GM18861 (cell line): ENCODE results near the gene TAF9.
"Not testable (repeated sequence)": the region's sequence is repeated elsewhere in the genome, so short reads cannot be mapped to it uniquely, and the experiment has no call there.

Experiments
- ATAC-seq: cut with Tn5 transposase; IDR thresholded peaks from one replicate; pipeline ENCODE4 v1.9.1; 2021; ENCODE audit not compliant: unreplicated experiment

The TAF9 gene, protein sequence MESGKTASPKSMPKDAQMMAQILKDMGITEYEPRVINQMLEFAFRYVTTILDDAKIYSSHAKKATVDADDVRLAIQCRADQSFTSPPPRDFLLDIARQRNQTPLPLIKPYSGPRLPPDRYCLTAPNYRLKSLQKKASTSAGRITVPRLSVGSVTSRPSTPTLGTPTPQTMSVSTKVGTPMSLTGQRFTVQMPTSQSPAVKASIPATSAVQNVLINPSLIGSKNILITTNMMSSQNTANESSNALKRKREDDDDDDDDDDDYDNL

DNA sequence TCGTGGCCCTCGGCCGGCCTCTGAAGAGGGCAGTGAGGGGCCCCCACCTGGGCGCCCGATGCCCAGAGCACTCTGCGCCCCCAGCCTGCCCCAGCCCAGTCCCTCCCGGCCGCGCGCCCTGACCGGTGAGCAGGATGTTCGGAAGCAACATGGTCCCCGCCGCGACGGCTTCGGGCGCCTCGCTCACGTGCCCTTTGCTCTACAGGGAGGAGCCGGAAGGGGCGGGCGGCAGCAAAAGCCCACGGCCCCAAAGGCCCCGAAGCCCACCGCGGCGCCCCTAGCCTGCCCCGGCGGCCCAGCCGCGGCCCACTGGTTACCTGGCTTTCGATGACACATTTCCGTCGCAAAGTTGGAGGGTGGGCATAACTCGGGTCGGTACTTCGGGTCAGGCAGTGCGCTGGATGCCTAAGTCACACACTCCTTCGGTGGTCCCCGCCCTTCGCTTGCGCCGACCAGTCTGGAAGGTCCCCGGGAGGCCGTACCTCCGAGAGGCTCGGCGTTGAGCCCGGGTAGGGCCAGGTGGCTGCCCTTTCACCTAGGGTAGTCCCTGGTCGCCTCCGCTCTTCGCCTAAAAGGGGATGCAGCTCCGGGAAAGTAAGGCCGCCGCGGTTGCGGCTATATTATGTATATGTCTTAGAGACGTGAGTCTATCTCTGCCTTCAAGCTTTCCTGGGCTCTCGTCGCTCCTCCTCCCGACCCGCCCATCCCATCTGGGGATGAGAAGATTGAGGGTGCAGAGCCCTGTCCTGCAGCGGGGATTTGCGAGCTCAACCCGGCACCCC is at the start of gene TAF9, which contains the start of the genes AK6 and RAD17:
Gene TAF9 (minus strand): TSS at position 181 of the 782 bp plus-strand sequence. CDS start 3,783 bp downstream, outside the sequence.
Gene AK6 (minus strand): TSS at position 181 of the 782 bp plus-strand sequence. CDS start 30 bp downstream, at position 151.
Gene RAD17 (plus strand): TSS at position 479 of the 782 bp plus-strand sequence. CDS start 2,391 bp downstream, outside the sequence.
- peak; percentile 85 for ATAC-seq

DNA sequence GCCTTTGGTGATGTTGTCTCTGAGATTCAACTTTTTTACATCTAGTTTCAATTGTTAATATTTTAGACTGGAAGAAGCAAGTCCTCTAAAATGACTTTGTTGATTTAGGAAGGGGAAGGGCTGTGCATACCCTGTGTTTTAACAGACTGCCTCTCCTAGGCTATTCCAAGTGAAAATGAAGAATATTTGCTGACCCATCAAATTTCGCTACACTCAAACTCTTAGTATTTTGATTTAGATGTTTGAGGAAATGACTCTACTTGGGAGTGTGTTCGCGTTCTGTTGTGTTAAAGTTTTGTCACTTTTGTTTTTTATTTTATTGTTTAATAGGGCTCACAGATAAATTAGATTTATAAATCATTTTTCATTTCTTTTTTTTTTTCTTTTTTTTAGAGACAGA is 49.2 kb upstream of the TAF9 start:
- ATAC-seq = no peak

DNA sequence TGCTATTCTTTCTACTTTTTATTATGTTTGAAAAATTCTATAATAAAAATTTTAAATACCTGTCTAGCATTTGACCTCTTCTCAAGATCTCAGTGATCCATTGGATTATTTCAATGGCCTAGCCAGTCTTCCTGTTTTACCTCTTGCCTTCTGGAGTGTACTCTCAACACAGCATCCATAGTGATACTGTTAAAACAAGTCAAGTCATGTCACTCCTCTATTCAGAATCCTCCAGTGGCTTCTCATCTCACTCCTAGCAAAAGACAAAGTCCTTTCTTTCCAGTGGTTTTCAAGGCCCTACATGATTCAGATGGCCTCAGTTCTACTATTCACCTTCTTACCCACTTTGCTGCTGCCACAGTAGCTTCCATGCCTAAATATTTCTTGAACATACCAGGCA is 47.4 kb upstream of the TAF9 start:
- ATAC-seq = no peak

- ATAC-seq = no peak
Observed at GRCh38 chr5:69416180-69416579, 46.9 kb upstream of the TAF9 start.

- ATAC-seq = no peak
Observed at GRCh38 chr5:69415584-69415958, 46.3 kb upstream of the TAF9 start.

DNA sequence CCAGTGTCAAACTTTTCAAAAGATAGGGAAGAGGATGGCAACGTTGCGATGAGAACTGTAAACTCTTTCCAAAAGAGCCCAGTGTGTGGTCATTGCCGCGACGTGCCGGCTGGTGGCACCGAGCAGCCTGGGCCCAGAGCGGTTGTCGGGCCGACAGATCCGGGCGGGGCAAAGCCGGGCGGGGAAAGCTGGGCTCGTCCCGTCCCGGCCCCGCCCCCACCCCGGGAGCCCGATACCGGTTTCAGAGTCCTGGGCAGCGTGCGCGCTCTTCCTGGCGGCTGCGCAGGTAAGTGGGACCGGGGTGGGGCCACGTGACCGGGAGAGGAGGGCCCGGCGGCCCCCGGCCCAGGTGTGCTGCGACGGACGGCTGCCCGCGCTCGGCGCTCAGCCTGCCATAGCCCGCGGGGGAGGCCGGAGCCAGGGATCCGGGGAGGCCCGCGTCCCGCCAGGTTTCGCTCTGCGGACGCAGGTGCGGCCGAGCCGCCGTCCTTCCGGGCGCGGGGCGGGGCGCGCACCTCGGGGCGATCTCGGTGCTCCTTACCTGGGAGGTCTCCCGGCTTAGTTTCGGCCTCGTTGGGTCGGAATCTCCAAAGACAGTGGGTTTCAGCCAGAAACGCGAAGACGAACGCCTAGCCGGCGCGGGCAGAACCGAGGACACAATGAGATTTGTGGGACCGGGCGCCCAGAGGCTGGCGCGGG is 45.7 kb upstream of the TAF9 start, which contains the start of gene MARVELD2:
Gene MARVELD2 (plus strand): TSS at position 232 of the 699 bp plus-strand sequence. CDS start 4,270 bp downstream, outside the sequence.
- peak; percentile 61 for ATAC-seq

GRCh38 chr5:69404659-69405330 is 35.5 kb upstream of the TAF9 start:
- ATAC-seq = no peak

DNA sequence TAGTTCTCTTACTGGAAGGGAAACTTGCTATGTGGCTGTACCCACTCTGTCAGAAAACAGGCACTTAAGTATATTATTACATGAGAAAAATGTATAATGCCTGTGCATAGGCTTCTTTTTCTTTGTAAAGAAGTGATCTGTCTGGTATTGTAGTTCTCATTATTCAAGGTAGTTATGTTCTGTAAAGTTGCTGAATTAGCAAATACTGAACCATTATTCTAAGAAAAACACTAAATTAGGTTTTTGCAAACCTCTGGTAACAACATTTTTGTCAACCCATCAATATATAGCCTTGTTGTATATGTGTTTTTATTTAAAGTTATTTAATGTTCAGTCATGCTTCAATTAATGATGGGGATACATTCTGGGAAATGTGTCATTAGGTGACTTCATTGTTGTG is 9.1 kb upstream of the TAF9 start:
- no peak for ATAC-seq

GRCh38 chr5:69374911-69375446 is 5.7 kb upstream of the TAF9 start:
- ATAC-seq = peak; percentile 50

DNA sequence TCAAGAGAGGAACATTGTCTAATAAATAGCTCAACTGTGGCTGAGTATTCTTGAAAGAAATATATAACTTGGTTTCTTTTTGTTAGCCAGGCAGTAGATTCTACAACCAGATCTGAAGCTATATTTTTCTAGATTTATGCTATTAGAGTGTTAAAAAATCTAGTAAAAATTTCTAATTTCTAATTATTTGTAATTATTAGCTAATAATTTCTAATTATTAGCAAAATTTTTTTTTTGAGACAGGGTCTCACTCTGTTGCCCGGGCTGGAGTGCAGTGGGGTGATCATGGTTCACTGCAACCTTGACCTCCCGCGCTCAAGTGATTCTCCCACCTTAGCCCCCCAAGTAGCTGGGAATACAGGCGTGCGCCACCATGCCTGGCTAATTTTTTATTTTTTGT is 3.1 kb upstream of the TAF9 start:
- ATAC-seq = no peak

GRCh38 chr5:69370335-69370734 is 1.0 kb upstream of the TAF9 start:
- ATAC-seq = not testable (repeated sequence)

DNA sequence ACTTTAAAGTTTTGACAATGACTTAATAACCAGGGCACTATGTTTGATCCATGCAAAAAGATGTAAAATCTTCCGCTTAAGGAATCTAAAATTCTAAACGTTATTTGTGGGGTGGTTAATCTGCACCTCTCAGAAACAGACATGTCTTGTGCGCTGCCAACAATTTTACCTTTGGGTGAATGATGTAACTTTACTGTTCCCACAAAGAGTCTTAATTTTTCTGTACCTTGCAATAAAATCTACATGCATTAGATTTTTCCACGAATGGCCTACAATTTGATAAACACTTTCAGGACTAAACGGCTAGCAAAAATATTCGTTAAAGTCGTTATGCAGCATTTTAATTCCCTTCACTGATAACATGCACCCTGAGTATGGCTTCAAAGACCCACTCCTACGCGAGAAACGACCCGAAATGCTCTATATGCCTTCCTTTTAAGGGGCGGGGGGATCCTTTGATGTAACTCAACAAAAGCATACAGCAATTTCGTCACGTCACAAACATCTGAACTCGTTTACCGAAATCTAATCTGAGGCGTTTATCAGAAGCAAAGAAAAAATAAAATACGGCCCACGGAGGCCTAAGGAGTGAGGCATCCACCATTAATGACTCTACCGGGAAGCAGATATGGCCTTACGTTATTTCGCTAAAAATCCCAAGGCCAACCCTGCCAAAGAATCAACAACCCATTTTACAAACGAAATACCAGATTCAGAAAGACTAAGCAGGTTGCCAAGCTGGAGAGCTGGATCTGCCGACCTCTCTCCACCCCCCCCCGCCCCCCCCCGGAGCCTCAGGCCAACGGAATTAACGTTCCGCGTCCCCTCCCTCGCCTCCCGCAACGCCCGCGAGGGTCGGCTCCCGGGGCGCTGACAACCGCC is 621 bp downstream of the TAF9 start:
- ATAC-seq = no peak

DNA sequence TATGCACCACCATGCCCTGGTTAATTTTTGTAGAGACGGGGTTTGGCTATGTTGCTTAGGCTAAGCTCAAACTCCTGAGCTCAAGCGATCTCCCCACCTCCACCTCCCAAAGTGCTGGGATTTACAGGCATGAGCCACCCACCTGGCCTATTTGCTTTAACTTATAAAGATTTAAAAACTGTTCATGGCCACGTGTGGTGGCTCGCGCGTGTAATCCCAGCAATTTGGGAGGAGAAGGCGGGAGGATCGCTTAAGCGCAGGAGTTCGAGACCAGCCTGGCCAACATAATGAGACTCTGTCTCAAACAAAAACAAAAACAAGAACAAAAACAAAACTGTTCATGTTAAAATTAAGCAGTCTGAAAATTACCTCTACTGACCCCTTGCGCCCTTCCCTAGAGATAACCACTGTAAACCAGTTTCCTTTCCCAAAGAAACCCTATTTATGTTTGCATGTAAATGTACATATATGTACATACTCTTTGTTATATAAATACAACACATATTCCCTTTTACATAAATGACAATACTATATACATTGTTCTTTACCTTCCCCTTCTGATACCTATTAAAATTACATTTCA is 1.5 kb downstream of the TAF9 start:
- ATAC-seq = no peak

- no peak for ATAC-seq
Observed at GRCh38 chr5:69364850-69365249, 4.5 kb downstream of the TAF9 start.

DNA sequence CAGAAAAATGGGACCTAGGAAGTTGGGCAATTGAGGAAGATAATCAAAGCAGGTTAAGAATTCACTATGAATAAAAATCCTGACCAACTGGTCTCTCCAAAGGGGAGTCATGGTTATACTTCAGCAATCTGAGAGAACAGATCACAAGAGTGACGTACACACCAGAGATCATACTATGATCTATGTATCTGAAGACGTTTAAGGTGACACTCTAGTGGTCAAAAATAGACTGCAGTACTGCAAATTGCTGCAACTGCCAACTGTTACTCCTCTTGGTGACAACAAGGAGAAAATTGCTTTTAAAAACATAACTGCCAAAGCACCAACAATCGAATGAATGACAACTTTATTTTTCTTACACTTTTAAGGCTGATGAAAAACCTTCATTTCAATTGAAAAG is 4.9 kb downstream of the TAF9 start:
- ATAC-seq = peak; percentile 44

GRCh38 chr5:69360442-69360841 is 8.9 kb downstream of the TAF9 start:
- ATAC-seq = no peak

DNA sequence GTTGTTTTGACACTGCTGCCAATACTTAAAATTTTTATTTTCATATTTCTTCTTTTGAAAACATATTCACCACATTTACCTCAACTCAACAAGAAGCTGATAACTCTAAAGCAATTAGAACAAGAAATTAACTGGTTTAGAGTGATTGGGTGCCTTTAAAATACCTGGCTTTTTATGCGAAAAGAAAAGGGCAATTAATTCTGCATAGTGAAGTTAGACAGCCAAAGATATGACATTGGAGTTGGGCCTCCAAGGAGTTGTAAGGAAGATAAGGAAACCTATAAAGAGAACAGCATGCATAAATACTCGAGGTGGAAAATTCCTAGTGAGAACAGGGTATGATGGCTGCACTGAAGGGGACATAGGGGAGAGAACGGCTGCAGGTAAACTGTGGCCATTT is 9.6 kb downstream of the TAF9 start:
- no peak for ATAC-seq

DNA sequence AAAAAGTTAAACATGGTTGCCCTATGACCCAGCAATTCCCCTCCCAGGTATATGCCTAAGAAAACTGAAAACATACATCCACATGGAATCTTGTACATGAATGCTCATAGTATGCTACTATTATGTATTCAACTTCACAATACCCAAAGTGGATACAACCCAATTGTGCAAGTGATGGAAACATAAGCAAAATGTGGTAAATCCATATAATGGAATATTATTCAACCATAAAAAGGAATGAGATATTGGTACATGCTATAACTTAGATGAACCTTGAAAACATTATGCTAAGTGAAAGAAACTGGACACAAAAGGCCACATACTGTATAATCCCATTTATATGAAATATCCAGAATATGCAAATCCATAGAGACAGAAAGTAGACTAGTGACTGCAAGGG is 18.7 kb downstream of the TAF9 start:
- no peak for ATAC-seq

GRCh38 chr5:69343083-69343482 is 26.2 kb downstream of the TAF9 start:
- no peak for ATAC-seq
